ENCODE results near the gene FAM3A. TPM values are rescaled to one million over a fixed set of nuclear protein-coding genes. Genes with fewer than 3 reads are reported as not detected.

FAM3A gene
- total RNA-seq, 2 experiments from 2014 or later: 16.4 to 21.9 TPM

GRCh38 chrX:154485150-154486051 is 30.6 kb downstream of the FAM3A start:
- intact Hi-C loops (cut with micrococcal nuclease; ENCODE audit: unreplicated experiment): loop anchor here (5.0 kb wide), 1 partner anchor 42 kb away; no protein-coding TSS in a partner anchor
- H2AFZ ChIP-seq (ENCODE audit: low read length): no peak overlapping the region
- H3K9me2 ChIP-seq (ENCODE audit: insufficient read depth, low read length): no peaks in the 10 kb centered on the region
- no peak for TF ChIP-seq EZH2phosphoT487 (IDR thresholded peaks at IDR 0.05; ENCODE audit: borderline replicate concordance, low read depth, low read length)
- no peak for TF ChIP-seq CTCF (conservative IDR thresholded peaks at IDR 0.05; ENCODE audit: low read length)
- H3K36me3 ChIP-seq (ENCODE audit: insufficient read depth, low read length): peaks cover 27% of the 10 kb centered on the region
- CTCF ChIA-PET (ENCODE audit: unreplicated experiment): no interaction called here
- POLR2A ChIA-PET: interaction anchor here (0.6 to 1.2 kb wide), 3 partner anchors 9 to 42 kb away, joined by 7 to 9 read pairs (median 8); no protein-coding TSS in a partner anchor
- H3K27ac ChIP-seq (ENCODE audit: low read depth, low read length, poor library complexity, severe bottlenecking): peak overlapping the region; percentile 61
- H3K9me3 ChIP-seq (ENCODE audit: low read length): no peaks in the 10 kb centered on the region
- peaks cover 16% of the 10 kb centered on the region for H3K79me2 ChIP-seq (ENCODE audit: insufficient read depth, low read depth, low read length)
- BruUV-seq (replicated peaks): no TSS peak
- peak overlapping the region; percentile 79 for H3K4me2 ChIP-seq (ENCODE audit: low read length)
- H3K4me3 ChIP-seq (ENCODE audit: low read depth, low read length, poor library complexity, severe bottlenecking): peak overlapping the region; percentile 98
- DNase-seq (ENCODE audit: low spot score): no peak
- peaks cover 61% of the 10 kb centered on the region for H3K4me1 ChIP-seq (ENCODE audit: insufficient read depth, low read length, poor library complexity, severe bottlenecking)
- no peaks in the 10 kb centered on the region for H4K20me1 ChIP-seq (ENCODE audit: insufficient read depth, low read length)

- H3K9me3 ChIP-seq (ENCODE audit: low read length): no peaks in the 10 kb centered on the region
- ChIA-PET CTCF (ENCODE audit: unreplicated experiment) (no interaction called here), POLR2A (interaction anchor here (0.6 kb wide), 2 partner anchors 10 to 15 kb away, joined by 7 to 9 read pairs; no protein-coding TSS in a partner anchor)
- no peaks in the 10 kb centered on the region for H3K9me2 ChIP-seq (ENCODE audit: insufficient read depth, low read length)
- H3K27ac ChIP-seq (ENCODE audit: low read depth, low read length, poor library complexity, severe bottlenecking): no peak overlapping the region
- H3K4me1 ChIP-seq (ENCODE audit: insufficient read depth, low read length, poor library complexity, severe bottlenecking): peaks cover 68% of the 10 kb centered on the region
- H4K20me1 ChIP-seq (ENCODE audit: insufficient read depth, low read length): no peaks in the 10 kb centered on the region
- peaks cover 16% of the 10 kb centered on the region for H3K79me2 ChIP-seq (ENCODE audit: insufficient read depth, low read depth, low read length)
- H3K4me3 ChIP-seq (ENCODE audit: low read depth, low read length, poor library complexity, severe bottlenecking): peak overlapping the region; percentile 98
- peak overlapping the region; percentile 79 for H3K4me2 ChIP-seq (ENCODE audit: low read length)
- intact Hi-C loops (cut with micrococcal nuclease; ENCODE audit: unreplicated experiment): loop anchor here (5.0 kb wide), 2 partner anchors 43 to 72 kb away; partner anchors contain the start of gene TAFAZZIN
- BruUV-seq (replicated peaks): no TSS peak
- TF ChIP-seq EZH2phosphoT487 (IDR thresholded peaks at IDR 0.05; ENCODE audit: borderline replicate concordance, low read depth, low read length): no peak
- no peak for TF ChIP-seq CTCF (conservative IDR thresholded peaks at IDR 0.05; ENCODE audit: low read length)
- H3K36me3 ChIP-seq (ENCODE audit: insufficient read depth, low read length): peaks cover 27% of the 10 kb centered on the region
- no peak overlapping the region for H2AFZ ChIP-seq (ENCODE audit: low read length)
- DNase-seq (ENCODE audit: low spot score): no peak
Measured at GRCh38 chrX:154484255-154485149, 31.5 kb downstream of the FAM3A start.
